HCT116 (cell line): Measurements from ENCODE around the gene TMPRSS11A. TPM values are rescaled to one million over a fixed set of nuclear protein-coding genes. Genes with fewer than 3 reads are reported as not detected.

ENCODE experiments used
- ATAC-seq: fragments of 200-7000 bp; cut with Tn5 transposase; 2 replicates; pipeline ENCODE4 v1.9.1; 2020; ENCODE audit warnings: mild to moderate bottlenecking, moderate library complexity
- BruUV-seq: library from RNA; stranded (reverse); fragments of 400-500 nt; replicated peaks from 2 replicates; lab custom pipeline; 2021; lab: Mats Ljungman, UMichigan
- CTCF ChIA-PET: fragments of 300-600 bp; sonication (Branson Sonifier 250); formaldehyde crosslinking; loops from one replicate; lab custom pipeline; 2021; ENCODE audit warnings: antibody characterized with exemption; lab: Charles Lee
- POLR2A ChIA-PET: fragments of 300-600, 350-600 bp; sonication (Branson Sonifier 250); formaldehyde crosslinking; loops from one replicate; lab custom pipeline; 2021; ENCODE audit warnings: antibody characterized with exemption; lab: Charles Lee
- RAD21 ChIA-PET, 2 experiments: fragments of 300-600 bp; sonication (Branson Sonifier 250); formaldehyde crosslinking; loops; one replicate each; lab custom pipeline; 2023; ENCODE audit warnings: low total read pairs in 2 of 2; ENCODE audit not compliant: uncharacterized antibody in 2 of 2, unreplicated experiment in 2 of 2, low non-redundant PET in 1 of 2; lab: Charles Lee
- DNase-seq: peaks from one replicate; pipeline ENCODE4 v3.0.0-alpha.2; 2010; ENCODE audit warnings: low read depth, low spot score
- H2AFZ ChIP-seq: fragments of 200-600 bp; shearing (Covaris generic), sonication (generic); 2 replicates; pipeline ENCODE4 v1.6.1; 2017; ENCODE audit warnings: low read depth, mixed run types, mixed read lengths, antibody characterized with exemption, low read length; ENCODE audit not compliant: poor library complexity, severe bottlenecking
- H3K27ac ChIP-seq: 2 replicates; pipeline ENCODE4 v1.5.1; 2012; ENCODE audit warnings: low read depth, low read length
- H3K27me3 ChIP-seq: fragments of 200-600 bp; sonication (generic); 2 replicates; pipeline ENCODE4 v1.6.1; 2016; ENCODE audit warnings: mixed run types, low read length, mixed read lengths; ENCODE audit not compliant: insufficient read depth
- H3K36me3 ChIP-seq, 2 experiments: fragments of 200-500 bp in 1 of 2; fragments of 200-600 bp in 1 of 2; sonication (Bioruptor generic) in 1 of 2; sonication (generic) in 1 of 2; 2 replicates each; pipeline versions ENCODE4 v1.5.1 to v1.6.1; 2014 to 2016; ENCODE audit warnings: low read length in 2 of 2, inconsistent platforms in 1 of 2, mixed read lengths in 1 of 2, mixed run types in 1 of 2; ENCODE audit not compliant: insufficient read depth in 2 of 2, control insufficient read depth in 1 of 2
- H3K4me1 ChIP-seq, 2 experiments: fragments of 200-600 bp in 1 of 2; sonication (generic) in 1 of 2; 2 replicates each; pipeline versions ENCODE4 v1.5.1 to v1.6.1; 2012 to 2017; ENCODE audit warnings: low read length in 2 of 2, inconsistent platforms in 1 of 2, mild to moderate bottlenecking in 1 of 2, mixed read lengths in 1 of 2, mixed run types in 1 of 2, moderate library complexity in 1 of 2; ENCODE audit not compliant: insufficient read depth in 2 of 2, control insufficient read depth in 1 of 2
- H3K4me2 ChIP-seq: fragments of 200-600 bp; sonication (generic); 2 replicates; pipeline ENCODE4 v1.6.1; 2017; ENCODE audit warnings: mixed run types, low read length, mixed read lengths
- H3K4me3 ChIP-seq, 2 experiments: fragments of 200-600 bp in 1 of 2; sonication (generic) in 1 of 2; replicated peaks in 1 of 2; 2 replicates each; pipeline ENCODE4 v1.5.1; 2011 to 2016; ENCODE audit warnings: low read length in 2 of 2, control low read depth in 1 of 2, low read depth in 1 of 2, mild to moderate bottlenecking in 1 of 2, mixed read lengths in 1 of 2, mixed run types in 1 of 2
- H3K79me2 ChIP-seq: fragments of 200-600 bp; sonication (generic); 2 replicates; pipeline ENCODE4 v1.6.1; 2017; ENCODE audit warnings: mild to moderate bottlenecking, mixed run types, low read length, moderate library complexity, mixed read lengths; ENCODE audit not compliant: insufficient read depth
- H3K9ac ChIP-seq: fragments of 200-600 bp; sonication (generic); 2 replicates; pipeline ENCODE4 v1.6.1; 2016; ENCODE audit warnings: low read length, mixed read lengths
- H3K9me2 ChIP-seq: fragments of 200-600 bp; sonication (generic), shearing (Covaris generic); 2 replicates; pipeline ENCODE4 v1.6.1; 2017; ENCODE audit warnings: mixed run types, mild to moderate bottlenecking, moderate library complexity; ENCODE audit not compliant: insufficient read depth
- H3K9me3 ChIP-seq, 2 experiments: fragments of 200-500 bp in 1 of 2; fragments of 200-600 bp in 1 of 2; sonication (Bioruptor generic) in 1 of 2; sonication (generic) in 1 of 2; 2 replicates each; pipeline ENCODE4 v1.6.1; 2014 to 2017; ENCODE audit warnings: low read length in 2 of 2, mixed read lengths in 2 of 2, inconsistent platforms in 1 of 2, low read depth in 1 of 2, mild to moderate bottlenecking in 1 of 2, mixed run types in 1 of 2, moderate library complexity in 1 of 2; ENCODE audit not compliant: control insufficient read depth in 1 of 2, insufficient read depth in 1 of 2
- H4K20me1 ChIP-seq: fragments of 200-600 bp; sonication (generic), shearing (Covaris generic); 2 replicates; pipeline ENCODE4 v1.6.1; 2017; ENCODE audit warnings: mixed run types, mild to moderate bottlenecking, moderate library complexity; ENCODE audit not compliant: insufficient read depth
- CBX3 ChIP-seq: IDR thresholded peaks from 2 replicates; pipeline ENCODE4 v1.6.1; 2012; ENCODE audit warnings: low read depth
- CTCF ChIP-seq, 3 experiments: fragments of 200-600 bp in 1 of 3; sonication (generic) in 1 of 3; IDR thresholded peaks in 2 of 3; conservative IDR thresholded peaks in 1 of 3; 2 replicates each; pipeline ENCODE4 v1.5.1; 2012 to 2017; ENCODE audit warnings: low read depth in 2 of 3, low read length in 2 of 3, antibody characterized with exemption in 1 of 3, borderline replicate concordance in 1 of 3, control low read depth in 1 of 3, mild to moderate bottlenecking in 1 of 3, mixed read lengths in 1 of 3, mixed run types in 1 of 3, moderate library complexity in 1 of 3; ENCODE audit not compliant: insufficient read depth in 1 of 3
- EGR1 ChIP-seq: IDR thresholded peaks from 2 replicates; pipeline ENCODE4 v1.6.1; 2012; ENCODE audit warnings: low read depth
- ELF1 ChIP-seq: IDR thresholded peaks from 2 replicates; pipeline ENCODE4 v1.6.1; 2012; ENCODE audit warnings: low read depth, borderline replicate concordance
- SIN3A ChIP-seq: IDR thresholded peaks from 2 replicates; pipeline ENCODE4 v1.6.1; 2012; ENCODE audit warnings: low read depth
- SP1 ChIP-seq: IDR thresholded peaks from 2 replicates; pipeline ENCODE4 v1.6.1; 2012; ENCODE audit warnings: low read depth
- SRF ChIP-seq: IDR thresholded peaks from 2 replicates; pipeline ENCODE4 v1.6.1; 2012; ENCODE audit warnings: low read depth
- TCF7L2 ChIP-seq: IDR thresholded peaks from 2 replicates; pipeline ENCODE4 v1.7.0; 2011; ENCODE audit warnings: borderline replicate concordance, inconsistent platforms; ENCODE audit not compliant: insufficient read depth, insufficient read length; ENCODE audit errors: extremely low read depth
- YY1 ChIP-seq: IDR thresholded peaks from 2 replicates; pipeline ENCODE4 v1.6.1; 2011; ENCODE audit warnings: low read length, low read depth, moderate library complexity, mild to moderate bottlenecking; ENCODE audit not compliant: insufficient replicate concordance; ENCODE audit errors: extremely low read depth
- ZBTB33 ChIP-seq: IDR thresholded peaks from 2 replicates; pipeline ENCODE4 v1.6.1; 2011; ENCODE audit warnings: mild to moderate bottlenecking, low read length, moderate library complexity; ENCODE audit not compliant: insufficient replicate concordance; ENCODE audit errors: extremely low read depth
- ZNF274 ChIP-seq: fragments of 200-500 bp; sonication (Bioruptor generic); IDR thresholded peaks from 2 replicates; pipeline ENCODE4 v1.6.1; 2014; ENCODE audit warnings: mild to moderate bottlenecking, low read depth, low read length, inconsistent platforms
- intact Hi-C: fragments of 100-400 bp; cut with micrococcal nuclease; formaldehyde crosslinking; loops from 2 replicates; pipeline ENCODE4 v1.10.0; 2022
- total RNA-seq: library from RNA; stranded (reverse); gene quantifications from one replicate; pipeline ENCODE4 v1.2.1, GENCODE V29; 2021; ENCODE audit not compliant: unreplicated experiment
- TF ChIP-seq, protein P1 (sequence below): IDR thresholded peaks from 2 replicates; pipeline ENCODE4 v1.6.1; 2012
- TF ChIP-seq, protein P2 (sequence below): IDR thresholded peaks from 2 replicates; pipeline ENCODE4 v1.6.1; 2012

TMPRSS11A gene
- total RNA-seq, 1 experiment from 2014 or later = not detected

- Histone ChIP-seq H3K79me2 (no peaks in the 10 kb centered on the region), H3K4me1 (no peaks in the 10 kb centered on the region), H2AFZ (no peak overlapping the region)
- CTCF ChIA-PET = no interaction called here
- DNase-seq = no peak
- no peak for TF ChIP-seq YY1
- no peak for TF ChIP-seq ZBTB33
- TF ChIP-seq, protein P1, sequence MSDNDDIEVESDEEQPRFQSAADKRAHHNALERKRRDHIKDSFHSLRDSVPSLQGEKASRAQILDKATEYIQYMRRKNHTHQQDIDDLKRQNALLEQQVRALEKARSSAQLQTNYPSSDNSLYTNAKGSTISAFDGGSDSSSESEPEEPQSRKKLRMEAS = no peak
- no peak for TF ChIP-seq SP1
- no peak for TF ChIP-seq CBX3
- no peak for TF ChIP-seq SRF
- no peak for TF ChIP-seq EGR1
- TF ChIP-seq CTCF (IDR thresholded peaks at IDR 0.05 in 2 of 3, conservative IDR thresholded peaks at IDR 0.05 in 1 of 3; ENCODE audit: borderline replicate concordance in 1 of 3, insufficient read depth in 1 of 3, low read depth in 2 of 3, low read length in 2 of 3) = no peak
- TF ChIP-seq, protein P2, sequence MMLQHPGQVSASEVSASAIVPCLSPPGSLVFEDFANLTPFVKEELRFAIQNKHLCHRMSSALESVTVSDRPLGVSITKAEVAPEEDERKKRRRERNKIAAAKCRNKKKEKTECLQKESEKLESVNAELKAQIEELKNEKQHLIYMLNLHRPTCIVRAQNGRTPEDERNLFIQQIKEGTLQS = no peak
- TF ChIP-seq ZNF274 = no peak
- TF ChIP-seq SIN3A = no peak
- no peak for TF ChIP-seq TCF7L2
- no peak for TF ChIP-seq ELF1
- TF ChIP-seq, all 23 proteins: peak for 0
- Histone ChIP-seq H4K20me1 (no peaks in the 10 kb centered on the region), H3K4me3 (no peak overlapping the region), H3K36me3 (no peaks in the 10 kb centered on the region), H3K9me2 (no peaks in the 10 kb centered on the region), H3K4me2 (no peak overlapping the region), H3K9me3 (no peaks in the 10 kb centered on the region), H3K9ac (no peak overlapping the region), H3K27me3 (no peaks in the 10 kb centered on the region), H3K27ac (no peak overlapping the region)
- no peak for ATAC-seq
- no TSS peak for BruUV-seq
- intact Hi-C loops = no loop called here
- ChIA-PET RAD21 (no interaction called here), POLR2A (no interaction called here)
Measured at GRCh38 chr4:67874986-67875385, 88.3 kb downstream of the TMPRSS11A start.
